ENCODE data around the gene B3GALNT2. TPM values are rescaled to one million over a fixed set of nuclear protein-coding genes. Genes with fewer than 3 reads are reported as not detected.

The B3GALNT2 gene
- total RNA-seq, 4 donors from 2014 or later = 17.5 to 30.4 (median 23.2) TPM

GRCh38 chr1:235409042-235409820, 95.0 kb downstream of the B3GALNT2 start:
- no peak for TF ChIP-seq CTCF (IDR thresholded peaks at IDR 0.05)
- DNase-seq (ENCODE audit: low spot score) (no peak), ATAC-seq (ENCODE audit: low FRiP score) (no peak)

- DNase-seq (ENCODE audit: low spot score) (no peak), ATAC-seq (ENCODE audit: low FRiP score) (peak; percentile 66)
- no peak for TF ChIP-seq CTCF (IDR thresholded peaks at IDR 0.05)
Measured at GRCh38 chr1:235408503-235408960, 95.7 kb downstream of the B3GALNT2 start.

- ATAC-seq (ENCODE audit: low FRiP score) = no peak
- no peak for TF ChIP-seq CTCF (IDR thresholded peaks at IDR 0.05)
- DNase-seq (ENCODE audit: low spot score) = no peak
Measured at GRCh38 chr1:235407419-235407818, 96.8 kb downstream of the B3GALNT2 start.

GRCh38 chr1:235404190-235404589, 100.1 kb downstream of the B3GALNT2 start:
- no peak for DNase-seq (ENCODE audit: low spot score)
- ATAC-seq (ENCODE audit: low FRiP score) = peak; percentile 41
- TF ChIP-seq CTCF (IDR thresholded peaks at IDR 0.05) = no peak

- TF ChIP-seq CTCF (IDR thresholded peaks at IDR 0.05) = no peak
- ATAC-seq (ENCODE audit: low FRiP score) (no peak), DNase-seq (ENCODE audit: low spot score) (no peak)
Measured at GRCh38 chr1:235403593-235403992, 100.7 kb downstream of the B3GALNT2 start.

- no peak for TF ChIP-seq CTCF (IDR thresholded peaks at IDR 0.05)
- no peak for DNase-seq (ENCODE audit: low spot score)
- no peak for ATAC-seq (ENCODE audit: low FRiP score)
Measured at GRCh38 chr1:235402457-235403200, 101.6 kb downstream of the B3GALNT2 start.
